K562 (cell line): ENCODE results near the gene TRABD2B.

Experiments used
- BRF2 ChIP-seq: IDR thresholded peaks from 3 replicates; pipeline ENCODE4 v1.6.1; 2011; ENCODE audit warnings: borderline replicate concordance, mild to moderate bottlenecking; ENCODE audit not compliant: insufficient read length, insufficient read depth
- CBX8 ChIP-seq: fragments of 200-600 bp; sonication (generic); IDR thresholded peaks from 2 replicates; pipeline ENCODE4 v1.6.1; 2012; ENCODE audit warnings: borderline replicate concordance, mixed run types, low read depth, mild to moderate bottlenecking, moderate library complexity, mixed read lengths, low read length, control low read depth, inconsistent platforms; ENCODE audit not compliant: poor library complexity, severe bottlenecking; ENCODE audit errors: extremely low read depth
- FOXJ2 ChIP-seq: fragments of 200-800 bp; sonication (Bioruptor generic); IDR thresholded peaks from 2 replicates; pipeline ENCODE4 v1.6.1; 2016; ENCODE audit warnings: missing genetic modification characterization, missing compliant biosample characterization
- KDM1A ChIP-seq, 2 experiments: fragments of 450-650 bp; IDR thresholded peaks; 2 replicates each; pipeline ENCODE4 v1.6.1; 2016; ENCODE audit warnings: mild to moderate bottlenecking in 2 of 2
- SIN3A ChIP-seq, 2 experiments: fragments of 150-350 bp in 1 of 2; IDR thresholded peaks; 2 replicates each; pipeline ENCODE4 v1.6.1; 2011 to 2016; ENCODE audit warnings: borderline replicate concordance in 2 of 2, low read depth in 2 of 2, low read length in 2 of 2, mild to moderate bottlenecking in 2 of 2, moderate library complexity in 2 of 2; ENCODE audit not compliant: control insufficient read depth in 1 of 2
- UBTF ChIP-seq, 2 experiments: IDR thresholded peaks; 2 replicates each; pipeline ENCODE4 v1.6.1; 2012; ENCODE audit warnings: improper control_type of control experiment in 2 of 2, low read depth in 2 of 2, low read length in 2 of 2, borderline replicate concordance in 1 of 2
- ZFP1 ChIP-seq: fragments of 450-650 bp; formaldehyde crosslinking; IDR thresholded peaks from 2 replicates; pipeline ENCODE4 v1.4.0; 2020; ENCODE audit warnings: mild to moderate bottlenecking, mixed read lengths
- ZNF311 ChIP-seq: fragments of 250-450 bp; sonication (Bioruptor Pico); IDR thresholded peaks from 2 replicates; pipeline ENCODE4 v1.4.0; 2020; ENCODE audit warnings: mild to moderate bottlenecking, moderate library complexity
- ZNF75A ChIP-seq: fragments of 450-650 bp; formaldehyde crosslinking; IDR thresholded peaks from 2 replicates; pipeline ENCODE4 v1.4.0; 2020; ENCODE audit warnings: mild to moderate bottlenecking

GRCh38 chr1:47778280-47778679 is 218.9 kb downstream of the TRABD2B start:
- no peak for TF ChIP-seq BRF2
- no peak for TF ChIP-seq KDM1A (IDR thresholded peaks at IDR 0.05)
- no peak for TF ChIP-seq SIN3A (IDR thresholded peaks at IDR 0.05; ENCODE audit: borderline replicate concordance in 2 of 2, control insufficient read depth in 1 of 2, low read depth in 2 of 2, low read length in 2 of 2)
- TF ChIP-seq CBX8 = no peak
- no peak for TF ChIP-seq FOXJ2
- TF ChIP-seq ZFP1 (CRISPR knock-in tag) = no peak
- no peak for TF ChIP-seq UBTF (IDR thresholded peaks at IDR 0.05; ENCODE audit: borderline replicate concordance in 1 of 2, low read depth in 2 of 2, low read length in 2 of 2)
- TF ChIP-seq ZNF311 (CRISPR knock-in tag) = no peak
- TF ChIP-seq ZNF75A = no peak
